GM19328 (cell line): ENCODE results near the gene LRP1.

Experiments used
- ATAC-seq: cut with Tn5 transposase; IDR thresholded peaks from one replicate; pipeline ENCODE4 v1.9.1; 2021; ENCODE audit warnings: mild to moderate bottlenecking, moderate library complexity; ENCODE audit not compliant: unreplicated experiment

Gene LRP1

DNA sequence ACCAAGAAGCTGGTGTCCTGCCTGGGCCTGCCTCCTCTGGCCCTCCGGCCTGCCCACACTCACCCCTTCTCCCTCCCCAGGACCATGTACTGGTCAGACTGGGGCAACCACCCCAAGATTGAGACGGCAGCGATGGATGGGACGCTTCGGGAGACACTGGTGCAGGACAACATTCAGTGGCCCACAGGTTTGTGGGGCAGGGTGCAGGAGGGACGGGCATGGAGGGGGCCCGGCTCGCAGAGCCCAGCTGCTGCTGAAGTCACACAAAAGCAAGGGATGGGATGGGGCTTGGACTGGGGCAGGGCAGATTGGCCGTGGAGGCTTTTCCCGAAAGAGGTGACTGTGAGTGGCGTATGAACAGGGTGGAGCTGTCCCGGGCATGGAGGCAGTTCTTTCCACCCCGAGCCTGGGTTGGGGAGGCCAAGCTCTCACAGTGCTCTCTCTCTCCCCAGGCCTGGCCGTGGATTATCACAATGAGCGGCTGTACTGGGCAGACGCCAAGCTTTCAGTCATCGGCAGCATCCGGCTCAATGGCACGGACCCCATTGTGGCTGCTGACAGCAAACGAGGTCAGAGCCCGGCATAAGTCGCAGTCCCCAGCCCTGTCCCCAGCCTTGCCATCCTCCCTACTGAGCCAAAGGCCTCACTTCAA lies 80.5 kb downstream of the LRP1 start:
- no peak for ATAC-seq

DNA sequence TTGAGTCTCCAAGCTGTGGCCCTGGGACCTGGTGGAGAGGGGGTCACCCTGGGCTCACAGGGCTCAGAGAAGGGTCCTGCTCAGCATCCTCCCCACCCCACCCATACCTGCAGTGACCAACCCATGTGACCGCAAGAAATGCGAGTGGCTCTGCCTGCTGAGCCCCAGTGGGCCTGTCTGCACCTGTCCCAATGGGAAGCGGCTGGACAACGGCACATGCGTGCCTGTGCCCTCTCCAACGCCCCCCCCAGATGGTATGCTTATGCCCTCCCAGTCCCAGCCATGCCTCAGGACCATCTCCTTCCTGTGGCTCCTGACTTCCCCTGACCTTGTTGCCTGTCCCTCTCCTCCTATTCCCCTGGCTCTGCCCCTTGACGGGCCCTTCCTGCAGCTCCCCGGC lies 81.6 kb downstream of the LRP1 start:
- ATAC-seq: no peak

DNA sequence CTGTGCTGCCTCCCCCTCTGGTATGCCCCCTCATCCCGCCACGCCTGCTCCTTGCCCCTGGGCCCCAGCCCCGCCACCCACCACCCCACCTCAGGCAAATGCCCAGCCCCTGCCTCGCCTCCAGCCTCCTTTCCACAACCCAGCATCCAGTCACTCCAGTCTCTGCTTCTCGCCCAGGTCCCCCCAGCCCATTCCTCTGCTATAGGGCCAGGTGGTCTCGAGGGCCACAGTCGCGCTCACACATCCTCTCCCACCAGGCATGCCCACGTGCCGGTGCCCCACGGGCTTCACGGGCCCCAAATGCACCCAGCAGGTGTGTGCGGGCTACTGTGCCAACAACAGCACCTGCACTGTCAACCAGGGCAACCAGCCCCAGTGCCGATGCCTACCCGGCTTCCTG lies 82.2 kb downstream of the LRP1 start:
- ATAC-seq: no peak

DNA sequence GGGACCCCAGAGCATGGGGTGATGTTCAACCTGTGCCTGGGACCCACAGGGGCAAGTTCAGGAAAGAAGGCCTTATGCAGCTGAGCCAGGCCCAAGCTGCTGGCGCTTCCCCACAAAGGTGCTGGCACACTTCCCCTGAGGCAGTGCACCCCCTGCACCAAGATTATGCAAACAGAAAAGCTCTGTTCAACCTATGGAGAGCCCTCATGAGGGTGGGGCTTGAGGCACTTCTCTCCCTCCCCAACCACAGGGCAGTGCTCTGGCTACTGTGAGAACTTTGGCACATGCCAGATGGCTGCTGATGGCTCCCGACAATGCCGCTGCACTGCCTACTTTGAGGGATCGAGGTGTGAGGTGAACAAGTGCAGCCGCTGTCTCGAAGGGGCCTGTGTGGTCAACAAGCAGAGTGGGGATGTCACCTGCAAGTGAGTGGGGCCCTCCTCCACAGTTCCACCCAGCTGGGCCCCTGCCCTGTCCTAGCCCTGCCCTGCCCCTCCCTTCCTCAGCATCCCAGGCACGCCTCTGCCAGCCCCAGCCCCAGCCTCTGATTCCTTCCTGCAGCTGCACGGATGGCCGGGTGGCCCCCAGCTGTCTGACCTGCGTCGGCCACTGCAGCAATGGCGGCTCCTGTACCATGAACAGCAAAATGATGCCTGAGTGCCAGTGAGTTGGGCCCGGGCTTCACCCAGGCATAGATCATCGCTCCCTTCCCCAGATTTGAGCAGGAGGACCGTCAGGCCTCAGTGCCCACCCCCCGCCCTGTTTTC lies 82.8 kb downstream of the LRP1 start:
- ATAC-seq: no peak

DNA sequence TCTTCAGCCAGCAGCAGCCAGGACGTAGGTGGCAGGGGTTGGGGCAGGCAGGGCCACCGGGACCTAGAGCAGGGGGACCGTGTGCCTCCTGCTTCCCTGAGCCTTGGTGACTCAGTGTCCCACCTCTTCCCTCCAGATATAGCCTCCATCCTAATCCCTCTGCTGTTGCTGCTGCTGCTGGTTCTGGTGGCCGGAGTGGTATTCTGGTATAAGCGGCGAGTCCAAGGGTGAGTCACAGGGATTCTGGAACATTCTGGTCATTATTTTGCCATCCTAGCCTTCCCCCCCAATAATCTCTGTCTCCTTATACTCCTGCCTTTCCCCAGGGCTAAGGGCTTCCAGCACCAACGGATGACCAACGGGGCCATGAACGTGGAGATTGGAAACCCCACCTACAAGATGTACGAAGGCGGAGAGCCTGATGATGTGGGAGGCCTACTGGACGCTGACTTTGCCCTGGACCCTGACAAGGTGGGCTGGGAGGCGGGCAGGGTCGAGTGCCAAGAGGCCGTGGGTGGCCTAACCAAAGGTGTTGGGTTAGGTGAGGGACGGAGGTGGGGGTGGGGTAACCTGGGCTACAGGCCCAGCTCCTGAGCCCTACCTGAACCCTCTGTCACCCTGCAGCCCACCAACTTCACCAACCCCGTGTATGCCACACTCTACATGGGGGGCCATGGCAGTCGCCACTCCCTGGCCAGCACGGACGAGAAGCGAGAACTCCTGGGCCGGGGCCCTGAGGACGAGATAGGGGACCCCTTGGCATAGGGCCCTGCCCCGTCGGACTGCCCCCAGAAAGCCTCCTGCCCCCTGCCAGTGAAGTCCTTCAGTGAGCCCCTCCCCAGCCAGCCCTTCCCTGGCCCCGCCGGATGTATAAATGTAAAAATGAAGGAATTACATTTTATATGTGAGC lies 83.8 kb downstream of the LRP1 start:
- ATAC-seq: no peak

DNA sequence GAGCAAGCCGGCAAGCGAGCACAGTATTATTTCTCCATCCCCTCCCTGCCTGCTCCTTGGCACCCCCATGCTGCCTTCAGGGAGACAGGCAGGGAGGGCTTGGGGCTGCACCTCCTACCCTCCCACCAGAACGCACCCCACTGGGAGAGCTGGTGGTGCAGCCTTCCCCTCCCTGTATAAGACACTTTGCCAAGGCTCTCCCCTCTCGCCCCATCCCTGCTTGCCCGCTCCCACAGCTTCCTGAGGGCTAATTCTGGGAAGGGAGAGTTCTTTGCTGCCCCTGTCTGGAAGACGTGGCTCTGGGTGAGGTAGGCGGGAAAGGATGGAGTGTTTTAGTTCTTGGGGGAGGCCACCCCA lies 84.4 kb downstream of the LRP1 start:
- ATAC-seq: no peak

DNA sequence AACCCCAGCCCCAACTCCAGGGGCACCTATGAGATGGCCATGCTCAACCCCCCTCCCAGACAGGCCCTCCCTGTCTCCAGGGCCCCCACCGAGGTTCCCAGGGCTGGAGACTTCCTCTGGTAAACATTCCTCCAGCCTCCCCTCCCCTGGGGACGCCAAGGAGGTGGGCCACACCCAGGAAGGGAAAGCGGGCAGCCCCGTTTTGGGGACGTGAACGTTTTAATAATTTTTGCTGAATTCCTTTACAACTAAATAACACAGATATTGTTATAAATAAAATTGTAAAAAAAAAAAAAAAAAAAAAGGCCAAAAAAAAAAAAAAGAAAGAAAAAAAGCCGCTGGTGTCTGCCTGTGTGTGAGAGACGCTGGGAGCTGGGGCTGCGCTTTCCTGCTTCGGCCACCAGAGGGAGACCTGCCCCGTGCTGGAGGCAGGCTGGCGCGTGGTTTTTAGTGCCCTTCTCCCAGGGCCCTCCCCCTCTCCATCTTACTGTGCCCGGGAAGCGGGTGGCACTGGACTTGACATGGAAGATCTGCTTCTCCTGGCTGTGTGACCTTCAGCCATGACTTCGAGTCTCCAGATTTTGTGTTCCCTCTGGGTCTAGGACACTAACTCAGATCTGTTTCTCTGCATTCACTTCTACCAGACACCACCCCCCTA lies 84.9 kb downstream of the LRP1 start:
- ATAC-seq: no peak

DNA sequence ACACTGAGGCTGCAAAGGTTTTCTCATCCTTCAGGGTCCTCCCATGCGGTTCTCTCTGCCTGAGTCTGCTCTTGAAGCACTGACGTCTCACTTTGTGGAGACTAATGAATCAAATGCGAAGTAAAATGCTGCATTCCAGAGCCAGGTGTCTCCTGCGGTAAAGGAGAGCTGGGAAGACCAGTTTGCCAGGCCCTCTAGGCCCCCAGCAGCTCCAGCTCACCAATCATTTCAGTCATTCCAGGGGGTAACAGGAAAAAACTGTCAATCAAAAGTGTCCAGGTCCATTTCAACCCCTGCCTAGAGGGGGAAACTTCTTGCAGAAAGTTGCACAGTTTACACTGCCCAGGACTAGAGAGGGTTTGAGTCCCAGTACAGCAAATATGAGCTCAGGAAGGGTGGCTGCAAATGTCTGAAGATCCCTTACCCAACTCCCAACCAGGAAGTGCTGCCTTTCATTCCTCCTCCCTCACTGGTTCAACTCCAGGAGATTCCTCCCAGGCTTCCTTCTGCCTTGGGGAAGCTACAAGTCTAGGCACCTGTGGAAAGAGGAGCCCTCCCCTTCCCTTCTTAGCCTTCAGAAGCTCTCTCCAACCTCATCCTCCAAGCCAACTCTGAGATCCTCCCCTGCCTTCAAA lies 85.6 kb downstream of the LRP1 start:
- no peak for ATAC-seq

DNA sequence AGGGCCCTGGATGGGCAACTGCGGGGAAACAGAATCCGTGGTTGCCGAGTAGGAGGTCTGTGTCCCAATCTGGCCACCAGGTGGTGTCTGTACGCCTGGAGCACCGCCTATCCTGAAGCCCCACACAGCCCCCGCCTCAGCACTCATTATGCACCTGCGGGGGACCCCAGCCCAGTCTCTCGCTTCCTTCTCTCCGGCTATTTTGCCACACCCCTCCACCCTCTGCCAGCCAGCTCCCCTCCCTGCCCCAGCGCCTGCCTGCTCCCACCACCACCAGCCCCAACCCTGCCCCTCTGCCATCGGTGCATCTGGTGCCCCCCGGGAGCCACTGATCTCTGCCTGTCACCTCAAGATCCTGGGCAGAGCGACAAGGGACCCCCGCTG lies 86.1 kb downstream of the LRP1 start:
- ATAC-seq: no peak

DNA sequence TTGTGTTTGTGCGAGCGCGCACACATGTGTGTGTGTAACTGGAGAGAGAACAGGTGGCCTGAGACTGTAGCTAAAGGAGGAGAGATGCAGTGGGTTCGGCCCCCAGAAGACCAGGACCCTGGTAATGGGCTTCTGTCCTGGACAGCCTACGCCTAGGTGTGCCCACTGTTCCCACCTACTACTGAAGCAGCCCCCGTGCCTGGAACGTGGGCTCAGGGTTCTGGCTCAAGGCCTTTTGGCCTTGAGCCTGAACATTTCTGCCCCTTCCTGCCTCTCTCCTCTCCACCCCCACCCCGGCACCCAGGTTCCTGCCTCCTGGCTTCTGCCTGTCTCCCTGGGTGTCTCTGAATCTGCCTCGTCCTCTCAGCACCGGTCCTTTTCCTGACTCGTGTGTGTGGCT lies 86.8 kb downstream of the LRP1 start:
- no peak for ATAC-seq

DNA sequence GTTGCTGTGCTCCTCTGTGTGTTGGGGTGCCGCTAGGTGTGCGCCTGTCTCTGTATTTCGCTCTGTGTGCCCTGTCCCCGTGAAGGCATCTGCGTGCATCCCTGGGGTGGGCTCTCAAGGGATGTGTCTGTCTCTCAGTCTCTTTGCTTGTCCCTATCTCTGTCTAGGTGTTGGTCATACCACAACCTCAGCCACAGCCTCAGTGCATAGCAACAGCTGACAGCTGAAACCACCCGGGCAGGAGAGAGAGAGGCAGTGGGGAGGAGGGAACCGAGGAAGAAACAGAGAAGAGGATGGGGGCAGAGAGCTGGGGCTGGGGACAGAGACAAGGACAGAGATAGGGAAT lies 87.4 kb downstream of the LRP1 start:
- ATAC-seq: no peak

DNA sequence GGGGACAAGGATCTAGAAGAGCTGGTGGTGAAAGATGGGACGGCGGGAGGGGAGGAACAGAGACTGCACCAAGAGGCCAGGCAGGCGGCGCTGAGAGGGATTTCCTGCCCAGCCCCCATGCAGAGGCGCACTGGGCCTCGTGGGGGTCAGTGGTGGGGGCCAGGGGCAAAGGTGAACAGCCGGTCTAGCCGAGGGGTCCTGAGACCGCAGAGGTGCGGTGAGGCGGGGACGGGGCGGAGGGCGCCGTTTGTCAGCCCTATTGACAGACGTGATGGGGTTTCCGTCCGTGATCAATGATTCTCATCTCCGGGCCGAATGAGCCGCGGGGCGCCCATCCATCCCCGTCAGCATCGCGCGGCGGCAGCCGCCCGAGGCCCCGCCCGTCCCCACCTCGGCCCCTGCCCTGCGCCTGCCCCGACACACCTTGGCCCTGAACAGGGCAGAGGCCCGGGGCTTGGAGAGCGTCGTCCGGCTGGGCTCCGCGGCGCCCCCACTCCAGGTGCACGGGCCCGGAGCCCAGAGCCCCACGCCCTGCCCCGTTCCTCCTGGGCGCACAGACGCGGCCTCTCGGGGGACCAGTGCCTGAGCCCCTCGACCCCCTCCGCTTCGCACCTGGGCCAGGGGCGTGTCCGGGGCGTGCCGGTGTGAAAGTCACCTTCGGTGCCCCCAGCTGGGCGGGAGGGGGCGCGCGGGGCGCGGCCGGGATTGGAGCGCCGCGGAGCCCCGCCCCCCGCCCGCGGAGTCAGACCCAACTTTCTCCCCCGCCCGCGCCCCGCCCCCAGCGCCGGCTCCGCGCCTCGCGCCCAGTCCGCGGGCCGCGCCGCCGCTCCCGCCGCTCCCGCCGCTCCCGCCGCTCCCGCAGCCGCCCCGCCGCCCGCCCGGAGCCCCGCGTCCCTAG lies 88.0 kb downstream of the LRP1 start, which contains the start of gene NXPH4:
Gene NXPH4 (plus strand): TSS at position 781 of the 898 bp plus-strand sequence. CDS start 176 bp downstream, outside the sequence.
- ATAC-seq: no peak

DNA sequence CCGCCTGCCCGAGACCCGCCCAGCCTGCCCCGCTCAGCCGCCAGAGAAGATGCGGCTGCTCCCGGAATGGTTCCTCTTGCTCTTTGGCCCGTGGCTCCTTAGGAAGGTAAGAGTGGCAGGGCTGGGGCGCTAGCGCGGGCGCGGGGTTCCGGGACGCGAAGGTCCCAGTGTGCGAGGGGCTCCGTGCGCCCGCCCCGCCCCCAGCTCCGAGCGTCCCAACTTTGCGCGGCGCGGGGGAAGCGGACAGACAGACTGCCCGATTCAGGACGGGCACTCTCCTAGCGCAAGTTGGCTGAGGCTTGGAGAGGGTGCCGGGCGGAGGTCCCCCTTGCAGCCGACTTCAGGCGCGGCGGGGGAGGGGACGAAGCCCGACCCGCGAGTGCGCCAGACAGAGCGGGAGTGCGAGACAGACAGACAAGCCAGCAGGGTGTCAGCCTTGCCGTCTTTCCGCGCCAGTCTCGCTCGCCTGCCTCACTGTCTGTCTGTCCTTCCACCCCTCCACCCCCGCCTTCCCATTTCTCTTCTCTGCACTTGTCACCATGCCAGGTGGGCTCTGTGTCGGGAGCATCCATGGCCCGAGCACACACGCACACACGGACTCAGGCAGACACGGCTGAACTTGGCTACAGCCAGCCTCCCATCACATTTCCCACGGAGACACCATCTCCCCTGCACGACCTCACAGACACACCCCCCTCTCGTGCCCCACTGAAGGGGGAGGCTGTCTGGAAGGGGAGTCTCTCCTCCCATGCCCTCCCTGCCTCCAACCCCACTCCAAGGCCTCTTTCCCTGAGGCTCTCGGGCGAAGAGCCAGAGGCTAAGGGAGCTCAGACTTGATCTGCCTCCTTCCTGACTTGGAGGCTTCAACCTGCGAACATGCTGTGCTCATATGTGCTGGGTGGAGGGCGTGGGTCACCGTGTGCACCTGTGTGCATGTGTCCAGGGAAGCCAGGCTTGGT lies 88.9 kb downstream of the LRP1 start:
- ATAC-seq: no peak

DNA sequence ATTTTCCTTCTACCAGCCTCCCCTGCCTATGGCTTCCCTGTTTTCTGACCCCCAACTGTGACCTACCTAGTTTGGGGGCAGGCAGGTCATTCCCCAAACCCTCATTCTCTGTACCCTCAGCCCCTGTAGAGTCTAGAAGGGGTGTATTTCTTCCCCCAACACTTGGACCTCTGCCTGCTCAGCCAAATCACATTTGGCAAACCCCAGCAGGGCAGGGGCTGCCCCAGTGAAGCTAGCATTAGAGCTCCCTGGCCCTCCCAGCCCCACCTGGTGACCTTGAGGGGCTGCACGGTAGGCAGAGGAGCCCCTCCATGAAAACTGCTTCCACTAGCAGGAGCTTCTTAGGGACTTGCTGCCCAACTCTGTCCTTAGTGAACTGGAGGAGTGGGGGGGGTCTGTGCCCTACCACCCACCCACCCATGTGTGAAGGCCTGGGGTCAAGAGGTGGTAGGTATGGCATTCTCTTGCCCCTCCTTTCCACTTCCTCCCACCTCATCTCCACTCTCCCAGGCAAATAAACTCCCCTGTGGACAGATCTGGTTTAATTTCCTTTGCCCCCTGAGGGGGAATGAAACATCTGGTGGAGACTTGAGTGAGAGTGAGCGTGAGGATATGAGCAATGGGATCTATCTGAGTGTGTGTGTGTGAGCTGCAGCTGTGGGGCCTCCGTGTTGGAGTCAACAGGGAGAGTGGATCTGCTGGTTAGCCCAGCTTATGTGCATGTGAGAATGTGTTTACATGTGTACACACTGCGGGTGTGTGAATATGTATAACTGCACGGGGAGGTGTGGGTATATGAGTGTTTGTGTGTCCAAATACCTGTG lies 90.0 kb downstream of the LRP1 start:
- ATAC-seq: no peak

DNA sequence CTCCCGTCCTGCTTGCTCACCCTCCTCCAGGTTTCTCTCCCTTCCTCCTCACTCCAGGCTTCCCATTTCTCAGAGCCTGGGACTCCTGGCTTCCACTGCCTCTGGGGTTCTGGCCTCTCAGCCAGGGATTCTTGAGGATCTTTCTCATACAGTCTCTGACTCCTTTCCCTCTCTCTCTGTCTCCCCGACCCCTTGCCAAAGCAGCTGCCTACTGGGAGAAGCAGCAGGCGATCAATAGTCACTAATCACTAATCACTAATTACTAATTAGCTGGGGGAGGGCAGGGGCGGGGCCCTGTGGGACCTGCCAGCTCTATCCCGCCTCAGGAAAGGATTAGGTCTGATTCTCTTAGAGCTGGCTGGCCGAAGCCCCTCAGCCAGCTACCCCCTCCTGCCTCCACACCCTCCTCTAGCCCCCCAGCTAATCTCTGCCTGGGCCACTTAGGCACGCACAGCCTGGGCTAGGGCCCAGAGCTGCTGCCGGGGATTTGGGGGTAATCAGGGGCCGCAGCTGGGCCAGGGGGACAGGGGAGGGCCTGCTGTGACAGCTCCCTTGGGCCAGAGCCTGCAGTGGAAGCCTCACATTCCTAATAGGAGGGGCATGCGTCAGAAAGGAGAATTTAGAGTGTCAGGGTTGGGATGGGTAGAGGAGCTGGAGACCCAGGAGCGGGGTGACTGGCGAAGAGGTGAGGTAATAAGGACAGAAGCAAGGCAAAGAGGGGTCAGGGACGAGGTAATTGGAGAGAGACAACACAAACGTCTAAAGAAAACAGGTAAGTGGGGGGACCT lies 91.1 kb downstream of the LRP1 start:
- ATAC-seq: no peak

DNA sequence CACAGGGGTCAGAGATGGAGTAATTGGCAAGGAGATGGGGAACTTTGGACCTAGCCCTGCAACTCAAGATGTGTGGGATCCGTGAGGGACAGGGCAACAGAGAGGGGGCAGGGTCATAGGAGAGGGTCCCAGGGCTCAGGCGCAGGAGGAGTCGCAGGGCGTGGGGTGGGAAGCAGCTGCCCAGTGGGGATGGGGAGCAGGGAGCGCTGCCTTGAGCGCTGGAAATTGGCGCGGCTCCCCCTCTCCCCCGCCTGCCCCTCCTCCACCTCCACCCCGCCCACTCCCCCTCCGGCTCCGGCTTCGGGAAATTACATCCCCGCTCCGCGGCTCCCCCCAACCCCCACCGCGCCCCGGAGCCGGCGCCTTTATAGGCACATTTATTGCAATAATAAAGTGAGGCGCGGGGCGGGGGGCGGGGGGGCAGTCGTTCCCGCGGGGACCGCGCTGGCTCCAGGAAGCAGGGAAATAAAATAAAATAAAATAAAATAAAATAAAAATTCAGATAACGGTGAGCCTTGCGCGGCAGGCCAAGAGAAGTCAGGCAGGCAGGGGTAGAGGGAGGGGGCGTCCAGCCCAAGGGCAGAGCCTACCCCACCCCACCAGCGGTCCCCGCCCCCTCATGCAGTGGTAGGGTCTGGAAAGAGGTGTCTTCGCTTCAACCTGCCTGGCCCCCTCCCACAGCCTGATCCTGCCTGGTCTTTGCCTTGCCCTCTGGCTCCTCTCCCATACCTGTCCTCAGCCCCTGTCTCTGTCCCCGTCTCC lies 91.9 kb downstream of the LRP1 start:
- ATAC-seq: no peak
